Lower leg skin (tissue), 4 donors: ENCODE data around the gene OR5AU1. TPM values are rescaled to one million over a fixed set of nuclear protein-coding genes. Genes with fewer than 3 reads are reported as not detected.
"Not testable (repeated sequence)": the region's sequence is repeated elsewhere in the genome, so short reads cannot be mapped to it uniquely, and the experiment has no call there.

Experiments used
- DNase-seq, 2 donors: peaks; one replicate each; pipeline ENCODE4 v3.0.0-alpha.2; 2019; ENCODE audit warnings: low spot score in 2 of 2
- H3K4me3 ChIP-seq: fragments of 200-600 bp; sonication (generic); 2 replicates; pipeline ENCODE4 v1.5.1; 2017; ENCODE audit warnings: mild to moderate bottlenecking, low read depth; ENCODE audit not compliant: poor library complexity, severe bottlenecking
- CTCF ChIP-seq, 3 donors: fragments of 450-650 bp; IDR thresholded peaks; one replicate each; pipeline ENCODE4 v1.5.1; 2016; ENCODE audit warnings: antibody characterized with exemption in 3 of 3, mild to moderate bottlenecking in 3 of 3, moderate library complexity in 2 of 3
- POLR2A ChIP-seq, 2 donors: fragments of 450-650 bp; IDR thresholded peaks; one replicate each; pipeline ENCODE4 v1.6.1; 2016 to 2017; ENCODE audit warnings: antibody characterized with exemption in 2 of 2, mild to moderate bottlenecking in 1 of 2, moderate library complexity in 1 of 2
- WGBS, 2 donors: methylation state at CpG; one replicate each; pipeline ENCODE4 v1.1.5; 2018; 5-methylcytosine and 5-hydroxymethylcytosine counted together
- intact Hi-C: fragments of 100-400 bp; cut with DNase I; formaldehyde crosslinking; loops from one replicate; pipeline ENCODE4 v1.15.0; 2023; ENCODE audit warnings: low total_unique reads
- total RNA-seq, 4 donors: library from RNA; depleted of rRNA; stranded (reverse); fragments of >200 nt; gene quantifications; one replicate each; pipeline ENCODE4 v1.1.0, GENCODE V29; 2016

Gene OR5AU1
- total RNA-seq, 4 donors from 2014 or later: 0.17 TPM; not detected in 3

GRCh38 chr14:21163871-21164291 is 8.0 kb upstream of the OR5AU1 start:
- WGBS, 2 donors: 47 to 53% methylated on average over 4 of the region's 4 CpGs
- no peak for DNase-seq
- no peak for TF ChIP-seq POLR2A (IDR thresholded peaks at IDR 0.05)
- no peak for TF ChIP-seq CTCF (IDR thresholded peaks at IDR 0.05)
- intact Hi-C loops: no loop called here
- H3K4me3 ChIP-seq: no peak overlapping the region

DNA sequence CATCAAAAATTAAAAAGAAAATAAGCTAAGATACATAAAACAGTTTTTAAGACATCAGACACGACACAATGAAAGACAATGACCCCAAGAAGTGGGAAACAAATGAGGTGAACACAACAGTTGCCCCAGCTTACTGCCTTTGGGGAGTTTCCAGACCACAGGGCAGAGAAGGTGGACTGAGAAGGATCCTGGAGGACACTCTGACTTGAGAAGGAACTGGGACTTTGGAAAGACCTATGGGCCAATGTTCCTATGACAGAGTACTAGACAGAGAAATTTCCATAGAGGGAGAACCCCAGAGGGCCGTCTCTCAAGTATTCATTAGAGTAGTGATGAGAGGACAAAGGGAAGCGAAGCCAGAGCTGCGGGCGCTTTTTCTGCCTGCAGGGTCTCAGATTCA is 6.2 kb upstream of the OR5AU1 start:
- TF ChIP-seq POLR2A (IDR thresholded peaks at IDR 0.05): no peak
- TF ChIP-seq CTCF (IDR thresholded peaks at IDR 0.05): no peak
- DNase-seq: no peak
- intact Hi-C loops: no loop called here
- 68 to 85% methylated on average over 5 of the region's 5 CpGs for WGBS, 2 donors
- H3K4me3 ChIP-seq: no peak overlapping the region

DNA sequence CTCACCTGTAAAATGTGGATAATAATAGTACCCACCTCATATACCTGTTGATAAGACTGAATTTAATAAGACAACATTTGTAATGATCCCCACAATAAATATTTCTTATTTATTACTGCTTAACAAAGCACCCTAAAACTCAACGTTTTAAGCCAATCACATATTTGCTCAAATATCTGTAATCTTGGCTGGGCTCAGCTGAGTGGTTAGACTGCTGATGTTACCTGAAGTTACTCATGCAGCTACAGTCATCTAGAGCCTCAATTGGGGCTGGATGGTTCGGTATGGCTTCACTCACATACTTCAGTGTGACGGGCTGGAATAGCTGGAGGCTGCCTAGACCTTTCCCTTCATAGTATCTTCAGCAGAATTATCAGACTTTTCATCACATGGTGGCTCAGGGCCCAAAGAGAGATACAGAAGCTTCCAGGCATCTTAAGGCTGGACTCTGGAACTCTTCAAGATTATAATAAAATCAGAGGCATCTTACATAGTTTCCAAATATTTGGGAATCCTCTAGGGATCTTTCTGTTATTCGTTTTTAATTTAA is 4.3 kb upstream of the OR5AU1 start:
- H3K4me3 ChIP-seq: no peak overlapping the region
- TF ChIP-seq POLR2A (IDR thresholded peaks at IDR 0.05): no peak
- TF ChIP-seq CTCF (IDR thresholded peaks at IDR 0.05): no peak
- 78 to 80% methylated on average over 4 of the region's 4 CpGs for WGBS, 2 donors
- intact Hi-C loops: no loop called here
- no peak for DNase-seq

- DNase-seq, intact Hi-C loops, H3K4me3 ChIP-seq: not testable (repeated sequence)
- WGBS, 2 donors: 4 to 39% methylated on average over 1 of the region's 1 CpG
These were observed 2.3 kb upstream of the OR5AU1 start for GRCh38 chr14:21158175-21158574.

- TF ChIP-seq CTCF (IDR thresholded peaks at IDR 0.05): no peak
- TF ChIP-seq POLR2A (IDR thresholded peaks at IDR 0.05): no peak
- WGBS, 2 donors: 81 to 92% methylated on average over 4 of the region's 4 CpGs
- H3K4me3 ChIP-seq: no peak overlapping the region
- no peak for DNase-seq
- intact Hi-C loops: no loop called here
These were observed 6.1 kb downstream of the OR5AU1 start for GRCh38 chr14:21149641-21150367.

- TF ChIP-seq CTCF (IDR thresholded peaks at IDR 0.05) (no peak), POLR2A (IDR thresholded peaks at IDR 0.05) (no peak)
These were observed 10.4 kb downstream of the OR5AU1 start for GRCh38 chr14:21145437-21145836.

More at GRCh38 chr14:21145437-21145836, 10.4 kb downstream of the OR5AU1 start:
- H3K4me3 ChIP-seq: no peak overlapping the region
- DNase-seq: no peak
- intact Hi-C loops: no loop called here
